ENCODE results near the gene UQCR10.

UQCR10 gene

DNA sequence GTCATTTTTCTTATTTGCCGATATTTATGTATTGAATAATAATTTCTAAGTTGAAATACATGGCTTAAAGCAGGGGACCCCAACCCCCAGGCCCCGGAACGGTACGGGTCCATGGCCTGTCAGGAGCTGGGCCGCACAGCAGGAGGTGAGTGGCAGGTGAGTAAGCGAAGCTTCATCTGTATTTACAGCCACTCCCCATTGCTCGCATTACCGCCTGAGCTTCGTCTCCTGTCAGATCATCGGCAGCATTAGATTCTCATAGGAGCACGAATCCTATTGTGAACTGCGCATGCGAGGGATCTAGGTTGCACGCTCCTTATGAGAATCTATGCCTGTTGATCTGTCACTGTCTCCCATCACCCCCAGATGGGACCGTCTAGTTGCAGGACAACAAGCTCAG, 4.9 kb upstream of the UQCR10 start:
- no peak overlapping the region for H3K4me3 ChIP-seq (ENCODE audit: control insufficient read depth, low read depth, low read length)

DNA sequence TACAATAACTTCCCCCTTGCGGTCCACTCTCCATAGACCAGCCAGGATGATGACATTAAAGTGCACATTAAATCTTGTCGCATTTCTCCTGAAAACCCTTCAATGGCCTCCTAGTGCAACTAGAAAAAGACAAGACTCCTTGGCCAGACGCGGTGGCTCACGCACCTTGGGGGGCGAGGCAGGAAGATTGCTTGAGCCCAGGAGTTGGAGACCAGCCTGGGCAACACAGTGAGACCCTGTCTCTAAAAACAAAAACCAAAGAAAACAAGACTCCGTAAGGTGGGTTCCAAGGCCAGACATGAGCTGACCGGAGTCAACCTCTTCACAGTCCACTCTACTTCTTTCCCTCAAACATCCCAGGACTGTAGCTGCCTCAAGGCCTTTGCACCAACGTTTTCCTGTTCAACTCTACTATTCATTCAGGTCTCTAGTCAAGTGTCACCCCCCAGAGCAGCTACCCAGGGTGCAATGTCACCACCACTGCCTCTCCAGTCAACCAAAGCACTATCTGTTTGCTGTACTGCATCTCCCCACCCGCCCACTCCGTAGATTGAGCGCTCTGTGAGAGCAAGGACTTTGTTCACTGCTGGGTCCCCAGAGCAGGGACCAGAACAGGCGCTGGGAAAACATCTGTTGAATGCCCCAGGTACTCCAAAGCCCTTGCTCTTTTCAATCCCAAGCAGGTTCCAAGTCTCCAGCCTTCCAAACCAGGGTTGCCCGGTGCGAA, 1.1 kb upstream of the UQCR10 start:
- TF ChIP-seq CTCF (conservative IDR thresholded peaks at IDR 0.05; ENCODE audit: control insufficient read depth, insufficient read depth, low read depth, low read length): no peak
- DNase-seq (ENCODE audit: low read depth): no peak
- peak overlapping the region; percentile 100 for H3K4me3 ChIP-seq (ENCODE audit: control insufficient read depth, low read depth, low read length)

More for the DNA sequence above, 4.9 kb upstream of the UQCR10 start:
- TF ChIP-seq CTCF (conservative IDR thresholded peaks at IDR 0.05; ENCODE audit: control insufficient read depth, insufficient read depth, low read depth, low read length): no peak
- DNase-seq (ENCODE audit: low read depth): no peak

GRCh38 chr22:29766632-29767170, 468 bp upstream of the UQCR10 start, which contains the start of gene ZMAT5:
TSS of gene ZMAT5 (minus strand) at chr22:29767007. CDS start at chr22:29748544, 18,463 bp downstream.
- DNase-seq (ENCODE audit: low read depth): peak; percentile 95
- peak within 1 kb of the TSS; percentile 100 for H3K4me3 ChIP-seq (ENCODE audit: control insufficient read depth, low read depth, low read length)
- no peak for TF ChIP-seq CTCF (conservative IDR thresholded peaks at IDR 0.05; ENCODE audit: control insufficient read depth, insufficient read depth, low read depth, low read length)

DNA sequence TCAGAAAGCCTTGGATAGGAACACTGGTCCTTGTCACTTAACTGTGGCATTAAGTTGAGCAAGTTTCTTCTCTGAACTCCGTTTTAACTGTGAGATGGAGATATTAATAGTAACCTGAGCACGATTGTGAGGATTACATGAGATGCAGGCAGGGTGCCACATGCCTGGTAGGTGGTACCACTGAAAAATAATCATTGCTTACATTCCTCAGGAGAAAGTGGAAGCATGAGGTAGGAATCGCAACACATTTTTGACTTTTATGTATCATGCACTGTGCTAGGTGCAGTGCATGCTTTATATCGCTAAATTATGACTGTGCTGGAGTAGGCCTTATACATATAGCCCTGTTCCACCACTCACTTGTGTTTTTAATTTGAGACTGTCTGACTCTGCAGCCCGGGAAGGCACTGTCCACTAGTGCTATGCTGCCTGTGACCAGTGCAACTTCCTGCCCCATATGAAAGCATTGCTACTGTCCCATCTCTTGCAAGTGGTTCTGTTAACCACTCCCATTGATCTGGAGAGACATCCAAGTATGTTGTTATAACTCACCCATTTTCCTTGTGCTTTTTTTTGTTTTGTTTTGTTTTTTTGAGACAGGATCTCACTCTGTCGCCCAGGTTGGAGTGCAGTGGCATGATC, 1.0 kb downstream of the UQCR10 start:
- DNase-seq (ENCODE audit: low read depth): no peak
- TF ChIP-seq CTCF (conservative IDR thresholded peaks at IDR 0.05; ENCODE audit: control insufficient read depth, insufficient read depth, low read depth, low read length): no peak
- peak overlapping the region; percentile 100 for H3K4me3 ChIP-seq (ENCODE audit: control insufficient read depth, low read depth, low read length)

DNA sequence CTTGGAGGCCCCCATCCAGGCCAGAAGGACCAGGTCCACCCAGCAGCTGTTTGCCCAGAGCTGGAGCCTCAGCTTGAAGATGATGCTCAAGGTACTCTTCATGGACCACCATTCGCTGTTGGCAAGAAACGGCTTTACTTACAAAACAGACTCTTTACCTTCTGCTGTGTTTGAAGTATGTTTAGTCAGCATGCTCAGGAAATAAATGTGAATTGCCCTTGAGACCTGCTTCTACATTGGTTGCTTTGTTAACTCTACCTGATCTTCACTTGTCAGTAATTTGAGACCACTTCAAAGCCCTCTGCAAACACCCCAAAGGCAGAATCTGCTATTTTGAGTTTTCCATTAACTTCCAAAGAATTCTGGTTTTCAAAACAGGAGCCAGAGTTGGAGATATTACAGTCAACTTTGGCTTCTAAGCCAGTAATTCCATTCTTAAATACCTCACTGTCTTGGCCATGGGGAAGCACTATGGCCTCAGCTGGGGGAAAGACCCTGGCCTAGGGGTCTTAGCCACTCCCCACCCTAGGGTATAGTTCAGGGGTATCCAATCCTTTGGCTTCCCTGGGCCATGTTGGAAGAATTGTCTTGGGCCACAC, 2.7 kb downstream of the UQCR10 start:
- DNase-seq (ENCODE audit: low read depth): no peak
- no peak for TF ChIP-seq CTCF (conservative IDR thresholded peaks at IDR 0.05; ENCODE audit: control insufficient read depth, insufficient read depth, low read depth, low read length)
- no peak overlapping the region for H3K4me3 ChIP-seq (ENCODE audit: control insufficient read depth, low read depth, low read length)

DNA sequence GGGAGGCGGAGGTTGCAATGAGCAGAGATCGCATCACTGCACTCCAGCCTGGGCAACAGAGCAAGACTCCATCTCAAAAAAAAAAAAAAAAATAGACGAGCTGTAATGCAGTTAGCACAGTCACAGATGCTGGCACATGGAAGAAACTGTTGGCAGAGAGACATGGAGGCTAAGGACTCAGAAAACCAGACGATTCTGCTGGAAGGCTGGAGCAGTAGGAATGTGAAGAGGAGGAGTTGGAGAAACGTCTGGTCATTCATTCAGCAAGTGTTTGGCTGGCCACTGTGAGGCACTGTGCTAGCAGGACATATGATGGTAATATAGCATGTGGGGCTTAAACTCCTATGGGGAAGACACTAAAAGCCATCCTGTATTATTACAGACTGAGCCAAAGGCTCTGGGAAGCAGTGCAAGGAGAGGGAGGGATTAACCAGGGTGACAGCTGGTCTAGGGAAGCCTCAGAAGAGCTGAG, 5.0 kb downstream of the UQCR10 start:
- no peak overlapping the region for H3K4me3 ChIP-seq (ENCODE audit: control insufficient read depth, low read depth, low read length)
- TF ChIP-seq CTCF (conservative IDR thresholded peaks at IDR 0.05; ENCODE audit: control insufficient read depth, insufficient read depth, low read depth, low read length): peak; percentile 71
- peak; percentile 85 for DNase-seq (ENCODE audit: low read depth)
